Pancreas (tissue), 10 donors: ENCODE data around the gene TMEM130. TPM values are rescaled to one million over a fixed set of nuclear protein-coding genes. Genes with fewer than 3 reads are reported as not detected.

Experiments used
- ATAC-seq, 4 donors: fragments of 200-7000 bp; cut with Tn5 transposase; one replicate each; pipeline versions ENCODE4 v1.8.0 to v1.9.1; 2020; ENCODE audit warnings: mild to moderate bottlenecking in 4 of 4, moderate library complexity in 4 of 4
- DNase-seq, 6 donors: peaks; one replicate each; pipeline ENCODE4 v3.0.0-alpha.2; 2020
- FAIRE-seq: peaks from 2 replicates; lab custom pipeline; 2012; peaks lifted over from hg19 to GRCh38; lab: Jason Lieb, UNC
- H3K27ac ChIP-seq, 4 donors: fragments of 200-600 bp; sonication (generic); 1 replicate in 3 of 4; 2 replicates in 1 of 4; pipeline versions ENCODE4 v1.5.0 to v1.8.0; 2020
- H3K27me3 ChIP-seq, 4 donors: fragments of 200-600 bp; one replicate each; pipeline ENCODE4 v1.8.0; 2021
- H3K36me3 ChIP-seq, 3 donors: fragments of 200-600 bp; sonication (generic) in 1 of 3; one replicate each; pipeline versions ENCODE4 v1.5.0 to v1.8.0; 2020 to 2021
- H3K4me1 ChIP-seq, 3 donors: fragments of 200-600 bp; one replicate each; pipeline ENCODE4 v1.8.0; 2021
- H3K4me3 ChIP-seq, 4 donors: fragments of 200-600 bp; sonication (generic) in 2 of 4; one replicate each; pipeline versions ENCODE4 v1.5.0 to v1.8.0; 2020 to 2021
- H3K9me3 ChIP-seq, 4 donors: fragments of 200-600 bp; one replicate each; pipeline ENCODE4 v1.8.0; 2021
- WGBS, 2 donors: extraction: QIAGEN DNeasy Blood & Tissue Kit; methylation state at CpG; one replicate each; pipeline ENCODE4 v1.1.7; 2013; 5-methylcytosine and 5-hydroxymethylcytosine counted together
- intact Hi-C, 3 donors: fragments of 100-400 bp; cut with DNase I; formaldehyde crosslinking; loops; one replicate each; pipeline versions ENCODE4 v1.11.1 to v1.14.2; 2022
- polyA plus RNA-seq, 2 donors: library from polyadenylated mRNA; stranded (reverse); fragments of 200-250 nt; gene quantifications; one replicate each; pipeline ENCODE4 v1.2.3, GENCODE V29; 2013
- total RNA-seq, 6 donors: library from RNA; stranded (reverse); fragmentation: NEBNext Ultra II Directional in 4 of 6; extraction: Animal tissue kit (Norgen Biotek cat#: 25700) in 4 of 6; gene quantifications; one replicate each; pipeline versions ENCODE4 v1.2.1 to v1.2.4, GENCODE V29; 2021 to 2023
- TF ChIP-seq, protein P1 (sequence below), 4 donors: fragments of 200-600 bp; sonication (generic) in 3 of 4; IDR thresholded peaks; one replicate each; pipeline versions ENCODE4 v1.5.0 to v1.8.0; 2021; ENCODE audit warnings: antibody characterized with exemption in 4 of 4
- donor health status: healthy with polysubstance abuse.
- donor health status: DM: no; HTN: no; CAD: no; lungs with moderate emphysema.
- donor health status: DM: no; HTN: no; CAD: no.
- donor health status: control.
- donor health status: control.
- donor health status: Bipolar disorder and iron deficiency.
- donor health status: DM: yes; HTN: yes; CAD: no.
- donor health status: DM: no; HTN: no; CAD: no.
- donor health status: DM: no; HTN: no; CAD: no.
- donor health status: DM: yes; HTN: yes; CAD: no.

Gene TMEM130
- 1 to 10 TPM in 1 of 6 donors, under 1 TPM in 5; 0.13 to 1.0 (median 0.44) TPM for total RNA-seq
- 1 to 10 TPM in 1 of 2 donors, under 1 TPM in 1; 0.95 to 3.7 TPM for polyA plus RNA-seq

DNA sequence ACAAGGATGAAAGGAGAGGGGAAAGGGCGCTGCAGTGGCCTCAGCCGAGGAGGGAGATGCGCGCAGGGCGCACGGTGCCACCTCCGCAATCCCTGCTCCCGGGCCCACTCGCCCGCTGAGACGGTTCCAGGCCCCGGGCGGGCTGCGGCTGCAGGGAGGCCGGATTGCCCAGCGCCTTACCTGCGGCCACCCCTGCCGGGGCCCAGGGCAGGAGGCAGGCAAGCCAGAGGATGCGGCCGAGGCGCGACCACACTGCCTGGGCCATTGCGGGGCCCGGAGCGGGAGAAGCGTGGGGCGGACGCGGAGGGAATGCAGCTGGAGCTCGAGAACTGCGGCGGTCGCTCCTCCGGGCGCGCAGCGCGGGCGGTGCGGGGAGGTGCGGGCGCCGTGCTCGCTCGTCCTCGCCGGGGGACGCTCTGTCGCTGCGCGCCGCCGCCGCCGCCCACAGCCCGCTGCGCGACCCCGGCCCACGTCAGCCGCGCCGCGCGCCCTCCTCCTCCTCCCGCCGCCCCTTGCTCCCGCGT, at the start of gene TMEM130:
TSS of gene TMEM130 (minus strand) at position 418 of the 524 bp plus-strand sequence. CDS start at position 265, 153 bp downstream.
- TF ChIP-seq, protein P1, sequence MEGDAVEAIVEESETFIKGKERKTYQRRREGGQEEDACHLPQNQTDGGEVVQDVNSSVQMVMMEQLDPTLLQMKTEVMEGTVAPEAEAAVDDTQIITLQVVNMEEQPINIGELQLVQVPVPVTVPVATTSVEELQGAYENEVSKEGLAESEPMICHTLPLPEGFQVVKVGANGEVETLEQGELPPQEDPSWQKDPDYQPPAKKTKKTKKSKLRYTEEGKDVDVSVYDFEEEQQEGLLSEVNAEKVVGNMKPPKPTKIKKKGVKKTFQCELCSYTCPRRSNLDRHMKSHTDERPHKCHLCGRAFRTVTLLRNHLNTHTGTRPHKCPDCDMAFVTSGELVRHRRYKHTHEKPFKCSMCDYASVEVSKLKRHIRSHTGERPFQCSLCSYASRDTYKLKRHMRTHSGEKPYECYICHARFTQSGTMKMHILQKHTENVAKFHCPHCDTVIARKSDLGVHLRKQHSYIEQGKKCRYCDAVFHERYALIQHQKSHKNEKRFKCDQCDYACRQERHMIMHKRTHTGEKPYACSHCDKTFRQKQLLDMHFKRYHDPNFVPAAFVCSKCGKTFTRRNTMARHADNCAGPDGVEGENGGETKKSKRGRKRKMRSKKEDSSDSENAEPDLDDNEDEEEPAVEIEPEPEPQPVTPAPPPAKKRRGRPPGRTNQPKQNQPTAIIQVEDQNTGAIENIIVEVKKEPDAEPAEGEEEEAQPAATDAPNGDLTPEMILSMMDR (IDR thresholded peaks at IDR 0.05) = no peak
- Histone ChIP-seq H3K27ac (no peak within 1 kb of the TSS), H3K36me3 (no peaks in the 10 kb centered on the region), H3K4me3 (peak within 1 kb of the TSS in 2 of 4 donors; percentile 5 to 38), H3K9me3 (no peaks in the 10 kb centered on the region), H3K4me1 (no peaks in the 10 kb centered on the region), H3K27me3 (peaks cover 0 to 14% (median 0%) of the 10 kb centered on the region in 4 donors)
- DNase-seq (peak in 1 of 6 donors; percentile 63), ATAC-seq (peak in 3 of 4 donors; percentile 9 to 33 (median 28)), FAIRE-seq (no peak)
- intact Hi-C loops = no loop called here
- 0 to 1% methylated on average over 26 to 69 of the region's 69 CpGs for WGBS, 2 donors

GRCh38 chr7:98917331-98917730, 47.5 kb upstream of the TMEM130 start:
- H3K36me3 ChIP-seq = peaks cover 9 to 58% (median 14%) of the 10 kb centered on the region in 3 donors
- FAIRE-seq = no peak
- H3K9me3 ChIP-seq = no peaks in the 10 kb centered on the region
- H3K4me1 ChIP-seq = no peaks in the 10 kb centered on the region
- intact Hi-C loops = no loop called here
- no peak overlapping the region for H3K4me3 ChIP-seq
- no peak overlapping the region for H3K27ac ChIP-seq
- ATAC-seq = no peak
- 95% methylated on average over 12 of the region's 12 CpGs for WGBS, 2 donors
- no peaks in the 10 kb centered on the region for H3K27me3 ChIP-seq
- no peak for DNase-seq
- TF ChIP-seq, protein P1 (IDR thresholded peaks at IDR 0.05) = no peak

DNA sequence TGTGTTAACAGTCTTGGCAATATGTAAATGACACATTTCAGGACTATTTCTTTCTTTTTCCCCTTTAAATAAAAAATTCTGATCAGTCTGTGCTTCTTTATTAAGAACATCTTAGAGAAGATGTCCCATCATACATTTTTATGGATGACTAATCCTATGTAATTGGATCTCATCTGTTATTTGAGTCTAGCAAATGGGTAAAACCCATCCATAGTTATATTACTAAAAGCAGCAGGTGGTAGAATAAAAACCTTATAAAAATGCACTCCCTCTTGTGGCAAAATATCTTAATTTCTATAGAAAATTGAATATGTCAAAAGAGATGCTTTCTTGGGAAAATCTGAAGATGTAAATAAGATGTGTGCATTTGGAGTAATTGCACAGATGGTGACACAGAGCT, 43.8 kb upstream of the TMEM130 start:
- H3K36me3 ChIP-seq = peaks cover 4 to 68% (median 8%) of the 10 kb centered on the region in 3 donors

DNA sequence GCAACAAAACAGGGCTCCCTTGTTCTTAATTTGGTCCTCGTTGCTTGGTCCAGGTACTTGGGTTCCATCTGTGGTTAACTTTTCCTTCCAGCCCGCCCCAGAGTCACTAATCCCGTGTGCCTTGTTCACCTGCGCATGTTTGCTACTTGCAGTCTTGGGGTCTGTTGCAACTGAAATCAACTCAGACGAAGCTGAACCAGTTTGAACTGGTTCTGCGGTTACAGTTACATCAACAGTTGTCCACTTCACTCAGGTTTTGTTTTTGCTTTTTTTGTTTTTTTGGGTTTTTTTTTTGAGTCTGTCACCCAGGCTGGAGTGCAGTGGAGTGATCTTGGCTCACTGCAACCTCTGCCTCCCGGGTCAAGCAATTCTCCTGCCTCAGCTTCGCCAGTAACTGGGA, 43.2 kb upstream of the TMEM130 start:
- Histone ChIP-seq H3K4me1 (no peaks in the 10 kb centered on the region), H3K9me3 (no peaks in the 10 kb centered on the region), H3K4me3 (no peak overlapping the region), H3K27me3 (no peaks in the 10 kb centered on the region), H3K27ac (no peak overlapping the region), H3K36me3 (peaks cover 4 to 67% (median 8%) of the 10 kb centered on the region in 3 donors)
- WGBS, 2 donors = 90 to 91% methylated on average over 8 of the region's 8 CpGs
- FAIRE-seq (no peak), DNase-seq (no peak), ATAC-seq (no peak)
- intact Hi-C loops = no loop called here
- TF ChIP-seq, protein P1 (IDR thresholded peaks at IDR 0.05) = no peak

More for the DNA sequence above, 43.8 kb upstream of the TMEM130 start:
- TF ChIP-seq, protein P1 (IDR thresholded peaks at IDR 0.05) = no peak
- FAIRE-seq = no peak
- DNase-seq = no peak
- no peaks in the 10 kb centered on the region for H3K27me3 ChIP-seq
- intact Hi-C loops = no loop called here
- H3K4me1 ChIP-seq = no peaks in the 10 kb centered on the region
- no peak for ATAC-seq
- H3K27ac ChIP-seq = no peak overlapping the region
- no peaks in the 10 kb centered on the region for H3K9me3 ChIP-seq
- H3K4me3 ChIP-seq = no peak overlapping the region

- H3K4me1 ChIP-seq = no peaks in the 10 kb centered on the region
- DNase-seq (no peak), ATAC-seq (no peak), FAIRE-seq (no peak)
- H3K36me3 ChIP-seq = peaks cover 4 to 61% (median 6%) of the 10 kb centered on the region in 3 donors
- H3K27me3 ChIP-seq = no peaks in the 10 kb centered on the region
- no peak overlapping the region for H3K27ac ChIP-seq
- no peak overlapping the region for H3K4me3 ChIP-seq
- intact Hi-C loops = no loop called here
- 62 to 67% methylated on average over 5 of the region's 5 CpGs for WGBS, 2 donors
- TF ChIP-seq, protein P1 (IDR thresholded peaks at IDR 0.05) = no peak
- H3K9me3 ChIP-seq = no peaks in the 10 kb centered on the region
Measured at GRCh38 chr7:98911916-98912315, 42.1 kb upstream of the TMEM130 start.
